Measurements from ENCODE around the gene FBXL7. TPM values are rescaled to one million over a fixed set of nuclear protein-coding genes. Genes with fewer than 3 reads are reported as not detected.

The FBXL7 gene
- polyA plus RNA-seq, 3 donors, result not detected

DNA sequence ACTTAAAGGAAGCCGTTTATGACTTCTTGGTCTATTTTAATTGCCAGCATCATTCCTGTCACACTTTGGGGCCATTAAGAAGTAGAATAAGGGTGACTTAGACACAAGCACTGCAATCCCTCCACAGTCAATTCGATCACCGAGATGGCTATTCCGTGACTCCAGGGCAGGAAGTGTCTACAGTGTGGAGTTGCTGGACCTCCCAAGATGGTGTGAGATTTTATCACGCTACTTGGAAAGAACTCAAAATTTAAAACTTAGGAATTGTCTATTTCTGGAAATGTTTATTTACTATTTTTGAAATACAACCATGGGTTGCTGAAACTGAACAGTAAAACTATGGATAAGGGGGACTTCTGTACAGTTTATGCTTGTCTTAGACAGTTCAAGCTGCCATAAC lies 6.2 kb downstream of the FBXL7 start:
- Histone ChIP-seq H3K27ac (ENCODE audit: low read depth in 1 of 2, low read length in 2 of 2) (no peak overlapping the region), H2AFZ (ENCODE audit: insufficient read depth, low read depth, low read length, poor library complexity, severe bottlenecking) (no peak overlapping the region), H3K4me1 (ENCODE audit: control insufficient read depth in 1 of 2, insufficient read depth in 2 of 2, low read length in 2 of 2) (no peaks in the 10 kb centered on the region), H3K9me3 (replicated peaks in 1 of 2; ENCODE audit: control insufficient read depth in 1 of 2, insufficient read depth in 1 of 2, low read length in 2 of 2) (no peaks in the 10 kb centered on the region), H3K79me2 (ENCODE audit: insufficient read depth, low read length) (no peaks in the 10 kb centered on the region), H4K20me1 (ENCODE audit: insufficient read depth, low read length) (no peaks in the 10 kb centered on the region), H3K9ac (ENCODE audit: insufficient read depth, low read length, poor library complexity, severe bottlenecking) (no peak overlapping the region), H3K4me3 (replicated peaks in 1 of 3; ENCODE audit: low read depth in 2 of 3, low read length in 3 of 3) (no peak overlapping the region), H3K4me2 (replicated peaks; ENCODE audit: extremely low read depth, low read length, poor library complexity, severe bottlenecking) (no peak overlapping the region), H3K36me3 (replicated peaks in 1 of 2; ENCODE audit: control insufficient read depth in 1 of 2, insufficient read depth in 2 of 2, low read length in 2 of 2) (no peaks in the 10 kb centered on the region), H3K27me3 (ENCODE audit: control insufficient read depth in 2 of 2, insufficient read depth in 2 of 2, low read length in 2 of 2) (peaks cover 8 to 9% of the 10 kb centered on the region in 2 donors)
- H3K9me3 Mint-ChIP-seq, result peaks cover 0 to 2% (median 0%) of the 10 kb centered on the region in 7 donors
- no peak overlapping the region for H3K4me3 Mint-ChIP-seq
- H3K4me1 Mint-ChIP-seq, result no peaks in the 10 kb centered on the region
- no CpG with 5 or more reads among the region's 5 CpGs for WGBS (ENCODE audit: insufficient coverage)
- TF ChIP-seq, protein P1, sequence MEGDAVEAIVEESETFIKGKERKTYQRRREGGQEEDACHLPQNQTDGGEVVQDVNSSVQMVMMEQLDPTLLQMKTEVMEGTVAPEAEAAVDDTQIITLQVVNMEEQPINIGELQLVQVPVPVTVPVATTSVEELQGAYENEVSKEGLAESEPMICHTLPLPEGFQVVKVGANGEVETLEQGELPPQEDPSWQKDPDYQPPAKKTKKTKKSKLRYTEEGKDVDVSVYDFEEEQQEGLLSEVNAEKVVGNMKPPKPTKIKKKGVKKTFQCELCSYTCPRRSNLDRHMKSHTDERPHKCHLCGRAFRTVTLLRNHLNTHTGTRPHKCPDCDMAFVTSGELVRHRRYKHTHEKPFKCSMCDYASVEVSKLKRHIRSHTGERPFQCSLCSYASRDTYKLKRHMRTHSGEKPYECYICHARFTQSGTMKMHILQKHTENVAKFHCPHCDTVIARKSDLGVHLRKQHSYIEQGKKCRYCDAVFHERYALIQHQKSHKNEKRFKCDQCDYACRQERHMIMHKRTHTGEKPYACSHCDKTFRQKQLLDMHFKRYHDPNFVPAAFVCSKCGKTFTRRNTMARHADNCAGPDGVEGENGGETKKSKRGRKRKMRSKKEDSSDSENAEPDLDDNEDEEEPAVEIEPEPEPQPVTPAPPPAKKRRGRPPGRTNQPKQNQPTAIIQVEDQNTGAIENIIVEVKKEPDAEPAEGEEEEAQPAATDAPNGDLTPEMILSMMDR (IDR thresholded peaks at IDR 0.05), result no peak
- H3K36me3 Mint-ChIP-seq, result no peaks in the 10 kb centered on the region
- no peak overlapping the region for H3K27ac Mint-ChIP-seq
- intact Hi-C loops (cut with micrococcal nuclease), result no loop called here
- H3K27me3 Mint-ChIP-seq (ENCODE audit: low read depth in 3 of 3), result peaks cover 8 to 11% (median 11%) of the 10 kb centered on the region in 3 donors
- no peak for DNase-seq

DNA sequence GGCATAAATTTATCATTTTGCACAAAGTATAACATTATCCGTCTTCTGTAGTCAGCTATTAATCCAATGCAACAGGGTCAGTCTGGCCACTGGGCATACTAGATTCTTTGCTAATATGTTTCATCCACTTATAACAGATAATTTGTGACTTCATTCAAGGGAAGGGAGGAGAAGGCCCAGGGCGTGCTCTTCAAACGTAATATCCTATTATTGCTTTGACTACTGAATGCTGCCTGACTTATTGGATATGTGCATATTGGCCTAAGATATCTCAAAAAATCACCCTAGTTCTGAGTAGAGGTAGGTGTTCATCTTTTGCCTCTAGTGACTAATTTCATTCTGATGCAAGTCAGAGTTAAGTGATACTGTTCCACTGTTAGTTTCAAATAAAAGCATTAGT lies 6.9 kb downstream of the FBXL7 start:
- Histone ChIP-seq H3K27me3 (ENCODE audit: control insufficient read depth in 2 of 2, insufficient read depth in 2 of 2, low read length in 2 of 2) (peaks cover under 1 to 4% of the 10 kb centered on the region in 2 donors), H3K36me3 (replicated peaks in 1 of 2; ENCODE audit: control insufficient read depth in 1 of 2, insufficient read depth in 2 of 2, low read length in 2 of 2) (no peaks in the 10 kb centered on the region), H3K4me3 (replicated peaks in 1 of 3; ENCODE audit: low read depth in 2 of 3, low read length in 3 of 3) (no peak overlapping the region), H3K4me1 (ENCODE audit: control insufficient read depth in 1 of 2, insufficient read depth in 2 of 2, low read length in 2 of 2) (no peaks in the 10 kb centered on the region), H2AFZ (ENCODE audit: insufficient read depth, low read depth, low read length, poor library complexity, severe bottlenecking) (no peak overlapping the region), H3K9ac (ENCODE audit: insufficient read depth, low read length, poor library complexity, severe bottlenecking) (no peak overlapping the region), H4K20me1 (ENCODE audit: insufficient read depth, low read length) (no peaks in the 10 kb centered on the region), H3K79me2 (ENCODE audit: insufficient read depth, low read length) (no peaks in the 10 kb centered on the region), H3K4me2 (replicated peaks; ENCODE audit: extremely low read depth, low read length, poor library complexity, severe bottlenecking) (no peak overlapping the region), H3K9me3 (replicated peaks in 1 of 2; ENCODE audit: control insufficient read depth in 1 of 2, insufficient read depth in 1 of 2, low read length in 2 of 2) (no peaks in the 10 kb centered on the region), H3K27ac (ENCODE audit: low read depth in 1 of 2, low read length in 2 of 2) (no peak overlapping the region)
- Mint-ChIP-seq H3K4me1 (no peaks in the 10 kb centered on the region), H3K27me3 (ENCODE audit: low read depth in 3 of 3) (peaks cover 1 to 3% (median 3%) of the 10 kb centered on the region in 3 donors), H3K4me3 (no peak overlapping the region), H3K36me3 (no peaks in the 10 kb centered on the region), H3K9me3 (peaks cover 0 to 2% (median 0%) of the 10 kb centered on the region in 7 donors), H3K27ac (no peak overlapping the region)
- no CpG with 5 or more reads among the region's 3 CpGs for WGBS (ENCODE audit: insufficient coverage)
- intact Hi-C loops (cut with micrococcal nuclease), result no loop called here
- no peak for DNase-seq
- TF ChIP-seq, protein P1 (IDR thresholded peaks at IDR 0.05), result no peak

Data from CD14-positive monocyte (primary cell).